ENCODE measurements around the gene LAMP5. TPM values are rescaled to one million over a fixed set of nuclear protein-coding genes. Genes with fewer than 3 reads are reported as not detected.

LAMP5 gene
- total RNA-seq, 1 donor from 2014 or later, result 2.3 TPM

DNA sequence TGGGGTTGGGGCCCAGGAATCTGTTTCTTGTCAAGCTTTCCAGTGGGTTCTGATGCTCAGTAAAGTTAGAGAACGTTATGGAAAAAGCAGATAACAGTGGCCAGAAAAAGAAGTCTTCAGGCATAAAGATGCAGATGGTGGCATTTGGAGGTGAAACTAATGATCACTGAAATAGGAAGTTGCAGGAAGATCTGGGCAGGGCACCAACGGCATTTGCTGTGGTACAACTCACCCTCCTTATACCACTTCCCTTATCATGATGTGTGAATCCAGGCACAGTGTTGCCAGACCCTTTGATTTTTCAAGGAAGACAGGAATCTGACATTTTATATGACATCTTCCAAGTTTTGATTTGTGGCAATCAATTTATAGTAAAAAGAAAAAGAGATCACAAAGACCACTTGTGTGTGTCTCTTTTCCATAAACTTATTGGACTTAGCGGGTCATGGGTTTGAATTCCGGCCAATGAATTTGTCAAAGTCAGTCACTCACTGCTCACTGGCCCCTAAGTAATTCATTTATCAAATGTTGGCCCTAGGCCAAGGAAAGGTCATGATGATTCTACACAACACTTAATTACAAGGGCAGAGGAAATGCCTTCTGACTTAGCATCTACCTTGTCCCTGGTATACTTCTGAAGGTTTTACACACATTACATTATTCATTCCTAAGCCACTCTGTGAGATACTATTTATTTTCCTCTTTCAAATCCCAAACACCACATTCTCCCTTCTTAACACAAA is 37.6 kb downstream of the LAMP5 start:
- H4K20me1 ChIP-seq (ENCODE audit: insufficient read depth, low read length), result no peaks in the 10 kb centered on the region

DNA sequence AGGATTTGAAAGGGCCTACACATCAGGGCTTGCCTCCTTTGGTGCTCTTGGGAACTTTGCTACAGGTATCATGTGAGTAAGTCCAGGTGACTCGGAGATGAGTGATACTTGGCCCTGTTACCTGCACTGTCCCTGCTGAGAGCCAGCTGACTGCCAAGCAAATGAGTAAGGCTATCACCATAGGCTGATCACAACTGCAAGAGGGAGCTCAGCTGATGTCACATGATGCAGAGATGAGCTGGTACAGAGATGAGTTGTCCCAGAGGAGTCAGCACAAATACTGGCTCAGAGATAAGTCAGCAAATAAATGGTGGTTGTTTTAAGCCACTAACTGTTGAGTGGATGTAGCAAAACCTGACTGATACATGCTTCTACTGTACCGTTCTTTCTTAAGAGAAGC is 41.4 kb downstream of the LAMP5 start:
- Histone ChIP-seq H3K27ac (ENCODE audit: low read depth, low read length) (no peak overlapping the region), H3K4me3 (ENCODE audit: insufficient read depth, low read depth, low read length) (no peak overlapping the region), H3K4me2 (ENCODE audit: low read length) (no peak overlapping the region), H3K9me3 (ENCODE audit: insufficient read depth, low read depth, low read length) (no peaks in the 10 kb centered on the region), H2AFZ (ENCODE audit: low read depth, low read length) (no peak overlapping the region), H3K36me3 (ENCODE audit: insufficient read depth, low read length) (no peaks in the 10 kb centered on the region), H3K27me3 (ENCODE audit: insufficient read depth, low read length) (no peaks in the 10 kb centered on the region), H3K4me1 (ENCODE audit: insufficient read depth, low read length) (no peaks in the 10 kb centered on the region), H3K79me2 (ENCODE audit: insufficient read depth, low read length) (no peaks in the 10 kb centered on the region), H4K20me1 (ENCODE audit: insufficient read depth, low read length) (no peaks in the 10 kb centered on the region), H3K9ac (ENCODE audit: low read length) (no peak overlapping the region)
- Mint-ChIP-seq H3K36me3 (ENCODE audit: low read depth, unreplicated experiment) (no peaks in the 10 kb centered on the region), H3K4me1 (ENCODE audit: low read depth, unreplicated experiment) (peaks cover 1% of the 10 kb centered on the region), H3K4me3 (ENCODE audit: unreplicated experiment) (no peak overlapping the region), H3K9me3 (ENCODE audit: unreplicated experiment) (no peaks in the 10 kb centered on the region), H3K27me3 (ENCODE audit: low read depth, unreplicated experiment) (no peaks in the 10 kb centered on the region), H3K27ac (ENCODE audit: unreplicated experiment) (no peak overlapping the region)
- DNase-seq (ENCODE audit: low read depth), result no peak
- TF ChIP-seq EZH2 (IDR thresholded peaks at IDR 0.05; ENCODE audit: insufficient read depth, low read length), result no peak
- TF ChIP-seq, protein P1, sequence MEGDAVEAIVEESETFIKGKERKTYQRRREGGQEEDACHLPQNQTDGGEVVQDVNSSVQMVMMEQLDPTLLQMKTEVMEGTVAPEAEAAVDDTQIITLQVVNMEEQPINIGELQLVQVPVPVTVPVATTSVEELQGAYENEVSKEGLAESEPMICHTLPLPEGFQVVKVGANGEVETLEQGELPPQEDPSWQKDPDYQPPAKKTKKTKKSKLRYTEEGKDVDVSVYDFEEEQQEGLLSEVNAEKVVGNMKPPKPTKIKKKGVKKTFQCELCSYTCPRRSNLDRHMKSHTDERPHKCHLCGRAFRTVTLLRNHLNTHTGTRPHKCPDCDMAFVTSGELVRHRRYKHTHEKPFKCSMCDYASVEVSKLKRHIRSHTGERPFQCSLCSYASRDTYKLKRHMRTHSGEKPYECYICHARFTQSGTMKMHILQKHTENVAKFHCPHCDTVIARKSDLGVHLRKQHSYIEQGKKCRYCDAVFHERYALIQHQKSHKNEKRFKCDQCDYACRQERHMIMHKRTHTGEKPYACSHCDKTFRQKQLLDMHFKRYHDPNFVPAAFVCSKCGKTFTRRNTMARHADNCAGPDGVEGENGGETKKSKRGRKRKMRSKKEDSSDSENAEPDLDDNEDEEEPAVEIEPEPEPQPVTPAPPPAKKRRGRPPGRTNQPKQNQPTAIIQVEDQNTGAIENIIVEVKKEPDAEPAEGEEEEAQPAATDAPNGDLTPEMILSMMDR (IDR thresholded peaks at IDR 0.05; ENCODE audit: insufficient read depth, low read depth, low read length), result no peak
- no peak for FAIRE-seq

More for the DNA sequence above, 37.6 kb downstream of the LAMP5 start:
- H3K4me3 ChIP-seq (ENCODE audit: insufficient read depth, low read depth, low read length), result no peak overlapping the region
- TF ChIP-seq, protein P1 (IDR thresholded peaks at IDR 0.05; ENCODE audit: insufficient read depth, low read depth, low read length), result no peak
- TF ChIP-seq EZH2 (IDR thresholded peaks at IDR 0.05; ENCODE audit: insufficient read depth, low read length), result no peak
- H3K27me3 ChIP-seq (ENCODE audit: insufficient read depth, low read length), result no peaks in the 10 kb centered on the region
- no peaks in the 10 kb centered on the region for H3K9me3 ChIP-seq (ENCODE audit: insufficient read depth, low read depth, low read length)
- Mint-ChIP-seq H3K4me1 (ENCODE audit: low read depth, unreplicated experiment) (no peaks in the 10 kb centered on the region), H3K27ac (ENCODE audit: unreplicated experiment) (no peak overlapping the region), H3K36me3 (ENCODE audit: low read depth, unreplicated experiment) (no peaks in the 10 kb centered on the region), H3K27me3 (ENCODE audit: low read depth, unreplicated experiment) (peaks cover 3% of the 10 kb centered on the region), H3K9me3 (ENCODE audit: unreplicated experiment) (no peaks in the 10 kb centered on the region), H3K4me3 (ENCODE audit: unreplicated experiment) (no peak overlapping the region)
- no peak for DNase-seq (ENCODE audit: low read depth)
- no peak overlapping the region for H2AFZ ChIP-seq (ENCODE audit: low read depth, low read length)
- no peak overlapping the region for H3K4me2 ChIP-seq (ENCODE audit: low read length)
- no peak overlapping the region for H3K9ac ChIP-seq (ENCODE audit: low read length)
- no peaks in the 10 kb centered on the region for H3K36me3 ChIP-seq (ENCODE audit: insufficient read depth, low read length)
- H3K27ac ChIP-seq (ENCODE audit: low read depth, low read length), result no peak overlapping the region
- no peaks in the 10 kb centered on the region for H3K79me2 ChIP-seq (ENCODE audit: insufficient read depth, low read length)
- FAIRE-seq, result no peak
- H3K4me1 ChIP-seq (ENCODE audit: insufficient read depth, low read length), result no peaks in the 10 kb centered on the region

DNA sequence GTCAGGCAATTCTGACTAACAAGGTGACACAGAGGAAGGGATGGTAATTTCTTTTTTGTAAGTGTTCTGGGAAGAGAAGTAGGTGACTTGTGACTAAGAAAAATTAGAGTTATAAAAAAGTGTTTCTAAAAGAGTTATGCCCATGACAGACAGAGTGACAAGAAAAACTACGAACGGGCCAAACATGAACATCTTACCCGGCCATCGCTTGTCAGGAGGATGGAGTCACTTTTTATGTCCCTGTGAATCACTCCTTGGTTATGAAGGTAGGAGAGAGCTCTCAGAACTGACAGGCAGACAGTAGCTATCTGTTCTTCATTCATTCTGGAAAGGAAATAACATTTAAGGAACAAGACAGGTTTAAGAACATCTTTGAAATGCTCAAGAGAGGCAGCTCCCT is 43.0 kb downstream of the LAMP5 start:
- Histone ChIP-seq H3K36me3 (ENCODE audit: insufficient read depth, low read length) (no peaks in the 10 kb centered on the region), H3K27me3 (ENCODE audit: insufficient read depth, low read length) (peaks cover 2% of the 10 kb centered on the region), H3K4me1 (ENCODE audit: insufficient read depth, low read length) (no peaks in the 10 kb centered on the region), H3K4me3 (ENCODE audit: insufficient read depth, low read depth, low read length) (no peak overlapping the region), H3K4me2 (ENCODE audit: low read length) (no peak overlapping the region), H3K79me2 (ENCODE audit: insufficient read depth, low read length) (no peaks in the 10 kb centered on the region), H3K27ac (ENCODE audit: low read depth, low read length) (no peak overlapping the region), H3K9ac (ENCODE audit: low read length) (no peak overlapping the region), H3K9me3 (ENCODE audit: insufficient read depth, low read depth, low read length) (no peaks in the 10 kb centered on the region), H4K20me1 (ENCODE audit: insufficient read depth, low read length) (no peaks in the 10 kb centered on the region), H2AFZ (ENCODE audit: low read depth, low read length) (no peak overlapping the region)
- no peaks in the 10 kb centered on the region for H3K27me3 Mint-ChIP-seq (ENCODE audit: low read depth, unreplicated experiment)
- H3K27ac Mint-ChIP-seq (ENCODE audit: unreplicated experiment), result no peak overlapping the region
- H3K36me3 Mint-ChIP-seq (ENCODE audit: low read depth, unreplicated experiment), result no peaks in the 10 kb centered on the region
- no peaks in the 10 kb centered on the region for H3K9me3 Mint-ChIP-seq (ENCODE audit: unreplicated experiment)
- TF ChIP-seq, protein P1 (IDR thresholded peaks at IDR 0.05; ENCODE audit: insufficient read depth, low read depth, low read length), result no peak
- TF ChIP-seq EZH2 (IDR thresholded peaks at IDR 0.05; ENCODE audit: insufficient read depth, low read length), result no peak
- peaks cover 1% of the 10 kb centered on the region for H3K4me1 Mint-ChIP-seq (ENCODE audit: low read depth, unreplicated experiment)
- H3K4me3 Mint-ChIP-seq (ENCODE audit: unreplicated experiment), result no peak overlapping the region
- DNase-seq (ENCODE audit: low read depth) (no peak), FAIRE-seq (no peak)
